Muscle layer of colon (tissue), 2 donors: ENCODE measurements around the gene DIP2C.
A peak's percentile ranks its signal among the peaks of the same experiment; 100 is the strongest.
"Not testable (repeated sequence)": the region's sequence is repeated elsewhere in the genome, so short reads cannot be mapped to it uniquely, and the experiment has no call there.

Source experiments
- H3K27ac ChIP-seq: one replicate; pipeline ENCODE4 v1.7.0; 2013; ENCODE audit warnings: low read depth, mild to moderate bottlenecking, low read length, moderate library complexity
- H3K27me3 ChIP-seq, 2 donors: one replicate each; pipeline ENCODE4 v1.7.0; 2013; ENCODE audit warnings: low read length in 2 of 2, mild to moderate bottlenecking in 2 of 2; ENCODE audit not compliant: insufficient read depth in 2 of 2, control insufficient read depth in 1 of 2
- H3K36me3 ChIP-seq: one replicate; pipeline ENCODE4 v1.7.0; 2013; ENCODE audit warnings: mild to moderate bottlenecking, low read length; ENCODE audit not compliant: insufficient read depth
- H3K4me1 ChIP-seq: one replicate; pipeline ENCODE4 v1.7.0; 2013; ENCODE audit warnings: mild to moderate bottlenecking, low read length; ENCODE audit not compliant: insufficient read depth
- H3K4me3 ChIP-seq, 2 donors: one replicate each; pipeline ENCODE4 v1.7.0; 2013; ENCODE audit warnings: low read length in 2 of 2, low read depth in 1 of 2, mild to moderate bottlenecking in 1 of 2, moderate library complexity in 1 of 2
- H3K9ac ChIP-seq: one replicate; pipeline ENCODE4 v1.7.0; 2013; ENCODE audit warnings: low read length
- H3K9me3 ChIP-seq: one replicate; pipeline ENCODE4 v1.7.0; 2013; ENCODE audit warnings: mild to moderate bottlenecking, low read length
- donor health status: abdominal sarcoma.
- donor health status: Adenocarcinoma of cecum.

Gene DIP2C

GRCh38 chr10:635088-635861, 54.2 kb downstream of the DIP2C start:
- Histone ChIP-seq H3K27ac (peak overlapping the region; percentile 92), H3K4me1 (peaks cover 45% of the 10 kb centered on the region), H3K4me3 (no peak overlapping the region)

GRCh38 chr10:634256-634655, 55.2 kb downstream of the DIP2C start:
- peak overlapping the region; percentile 92 for H3K27ac ChIP-seq
- no peak overlapping the region for H3K4me3 ChIP-seq
- no peaks in the 10 kb centered on the region for H3K36me3 ChIP-seq
- H3K4me1 ChIP-seq = peaks cover 37% of the 10 kb centered on the region
- no peaks in the 10 kb centered on the region for H3K9me3 ChIP-seq
- H3K27me3 ChIP-seq = no peaks in the 10 kb centered on the region
- peak overlapping the region; percentile 45 for H3K9ac ChIP-seq

More at GRCh38 chr10:635088-635861, 54.2 kb downstream of the DIP2C start:
- Histone ChIP-seq H3K9me3 (no peaks in the 10 kb centered on the region), H3K27me3 (no peaks in the 10 kb centered on the region), H3K36me3 (no peaks in the 10 kb centered on the region), H3K9ac (peak overlapping the region; percentile 52)

- peak overlapping the region in 1 of 2 donors; percentile 40 for H3K4me3 ChIP-seq
- peak overlapping the region; percentile 45 for H3K9ac ChIP-seq
- H3K4me1 ChIP-seq = peaks cover 30% of the 10 kb centered on the region
- H3K27ac ChIP-seq = peak overlapping the region; percentile 92
- H3K27me3 ChIP-seq = no peaks in the 10 kb centered on the region
- no peaks in the 10 kb centered on the region for H3K9me3 ChIP-seq
- no peaks in the 10 kb centered on the region for H3K36me3 ChIP-seq
Measured at GRCh38 chr10:633279-634245, 55.9 kb downstream of the DIP2C start.

GRCh38 chr10:632807-633177, 56.7 kb downstream of the DIP2C start:
- H3K9ac ChIP-seq = peak overlapping the region; percentile 45
- H3K4me1 ChIP-seq = peaks cover 27% of the 10 kb centered on the region
- H3K36me3 ChIP-seq, H3K4me3 ChIP-seq, H3K27me3 ChIP-seq, H3K9me3 ChIP-seq: not testable (repeated sequence)
- peak overlapping the region; percentile 92 for H3K27ac ChIP-seq

GRCh38 chr10:632155-632806, 57.2 kb downstream of the DIP2C start:
- H3K4me3 ChIP-seq, H3K27ac ChIP-seq, H3K9ac ChIP-seq, H3K36me3 ChIP-seq, H3K9me3 ChIP-seq, H3K27me3 ChIP-seq: not testable (repeated sequence)
- H3K4me1 ChIP-seq = peaks cover 27% of the 10 kb centered on the region

- no peaks in the 10 kb centered on the region for H3K9me3 ChIP-seq
- no peaks in the 10 kb centered on the region for H3K27me3 ChIP-seq
- H3K36me3 ChIP-seq = no peaks in the 10 kb centered on the region
- peaks cover 30% of the 10 kb centered on the region for H3K4me1 ChIP-seq
- H3K4me3 ChIP-seq = no peak overlapping the region
- no peak overlapping the region for H3K9ac ChIP-seq
- H3K27ac ChIP-seq = no peak overlapping the region
Measured at GRCh38 chr10:631266-631665, 58.2 kb downstream of the DIP2C start.

GRCh38 chr10:630581-631073, 58.8 kb downstream of the DIP2C start:
- no peak overlapping the region for H3K9ac ChIP-seq

GRCh38 chr10:629186-629998, 60.1 kb downstream of the DIP2C start:
- Histone ChIP-seq H3K9me3 (no peaks in the 10 kb centered on the region), H3K4me1 (peaks cover 35% of the 10 kb centered on the region), H3K27ac (no peak overlapping the region), H3K9ac (no peak overlapping the region), H3K4me3 (no peak overlapping the region), H3K27me3 (no peaks in the 10 kb centered on the region), H3K36me3 (no peaks in the 10 kb centered on the region)

More at GRCh38 chr10:630581-631073, 58.8 kb downstream of the DIP2C start:
- no peaks in the 10 kb centered on the region for H3K36me3 ChIP-seq
- H3K4me3 ChIP-seq = no peak overlapping the region
- peaks cover 32% of the 10 kb centered on the region for H3K4me1 ChIP-seq
- H3K27me3 ChIP-seq = no peaks in the 10 kb centered on the region
- no peak overlapping the region for H3K27ac ChIP-seq
- no peaks in the 10 kb centered on the region for H3K9me3 ChIP-seq

- H3K9me3 ChIP-seq = no peaks in the 10 kb centered on the region
- no peaks in the 10 kb centered on the region for H3K27me3 ChIP-seq
- no peaks in the 10 kb centered on the region for H3K36me3 ChIP-seq
- H3K9ac ChIP-seq = no peak overlapping the region
- H3K4me3 ChIP-seq = no peak overlapping the region
- H3K27ac ChIP-seq = no peak overlapping the region
- H3K4me1 ChIP-seq = peaks cover 35% of the 10 kb centered on the region
Measured at GRCh38 chr10:628386-629045, 61.0 kb downstream of the DIP2C start.
